Astrocyte (in vitro differentiated cells and primary cell): Measurements from ENCODE around the gene GPR12. TPM values are rescaled to one million over a fixed set of nuclear protein-coding genes. Genes with fewer than 3 reads are reported as not detected.

Experiments
- DNase-seq: peaks from one replicate; pipeline ENCODE4 v3.0.0-alpha.2; 2010; ENCODE audit warnings: low read depth
- FAIRE-seq: peaks from 2 replicates; lab custom pipeline; 2011; peaks lifted over from hg19 to GRCh38; lab: Jason Lieb, UNC
- H2AFZ ChIP-seq: 2 replicates; pipeline ENCODE4 v1.6.0; 2012; ENCODE audit warnings: low read depth, low read length, inconsistent platforms
- H3K27ac ChIP-seq: 2 replicates; pipeline ENCODE4 v1.5.1; 2011; ENCODE audit warnings: low read depth, low read length, inconsistent platforms
- H3K27me3 ChIP-seq: 2 replicates; pipeline ENCODE4 v1.6.0; 2011; ENCODE audit warnings: low read length, inconsistent platforms; ENCODE audit not compliant: insufficient read depth
- H3K36me3 ChIP-seq: 2 replicates; pipeline ENCODE4 v1.5.1; 2011; ENCODE audit warnings: low read length, inconsistent platforms; ENCODE audit not compliant: insufficient read depth
- H3K4me1 ChIP-seq: 2 replicates; pipeline ENCODE4 v1.5.1; 2011; ENCODE audit warnings: low read length, inconsistent platforms; ENCODE audit not compliant: insufficient read depth
- H3K4me2 ChIP-seq: 2 replicates; pipeline ENCODE4 v1.6.0; 2012; ENCODE audit warnings: low read length, inconsistent platforms
- H3K4me3 ChIP-seq: 2 replicates; pipeline ENCODE4 v1.5.1; 2011; ENCODE audit warnings: low read depth, mild to moderate bottlenecking, low read length, inconsistent platforms; ENCODE audit not compliant: insufficient read depth
- H3K79me2 ChIP-seq: 2 replicates; pipeline ENCODE4 v1.6.0; 2012; ENCODE audit warnings: mild to moderate bottlenecking, low read length, inconsistent platforms; ENCODE audit not compliant: insufficient read depth
- H3K9ac ChIP-seq: 2 replicates; pipeline ENCODE4 v1.6.0; 2012; ENCODE audit warnings: mild to moderate bottlenecking, low read length, inconsistent platforms
- H3K9me3 ChIP-seq: 2 replicates; pipeline ENCODE4 v1.5.1; 2012; ENCODE audit warnings: low read depth, mild to moderate bottlenecking, low read length, inconsistent platforms; ENCODE audit not compliant: insufficient read depth
- H4K20me1 ChIP-seq: 2 replicates; pipeline ENCODE4 v1.6.0; 2012; ENCODE audit warnings: low read length, inconsistent platforms; ENCODE audit not compliant: insufficient read depth
- H3K27ac Mint-ChIP-seq: one replicate; pipeline ENCODE4 v1.8.0; 2021; ENCODE audit warnings: mild to moderate bottlenecking, mixed read lengths; ENCODE audit not compliant: unreplicated experiment
- H3K27me3 Mint-ChIP-seq: one replicate; pipeline ENCODE4 v1.8.0; 2021; ENCODE audit warnings: low read depth, mixed read lengths; ENCODE audit not compliant: unreplicated experiment
- H3K36me3 Mint-ChIP-seq: one replicate; pipeline ENCODE4 v1.8.0; 2021; ENCODE audit warnings: low read depth, mixed read lengths; ENCODE audit not compliant: unreplicated experiment
- H3K4me1 Mint-ChIP-seq: one replicate; pipeline ENCODE4 v1.8.0; 2021; ENCODE audit warnings: low read depth, mixed read lengths; ENCODE audit not compliant: unreplicated experiment
- H3K4me3 Mint-ChIP-seq: one replicate; pipeline ENCODE4 v1.8.0; 2021; ENCODE audit warnings: mild to moderate bottlenecking, moderate library complexity, mixed read lengths; ENCODE audit not compliant: unreplicated experiment
- H3K9me3 Mint-ChIP-seq: one replicate; pipeline ENCODE4 v1.8.0; 2021; ENCODE audit warnings: mild to moderate bottlenecking, mixed read lengths; ENCODE audit not compliant: unreplicated experiment
- CTCF ChIP-seq: IDR thresholded peaks from 2 replicates; pipeline ENCODE4 v1.5.1; 2011; ENCODE audit warnings: low read depth, mild to moderate bottlenecking, inconsistent platforms, low read length, moderate library complexity; ENCODE audit not compliant: insufficient read depth
- EZH2 ChIP-seq: IDR thresholded peaks from 2 replicates; pipeline ENCODE4 v1.6.1; 2012; ENCODE audit warnings: mild to moderate bottlenecking, low read length, inconsistent platforms; ENCODE audit not compliant: insufficient read depth
- total RNA-seq: library from RNA; stranded (reverse); gene quantifications from 2 replicates; pipeline ENCODE4 v1.2.1, GENCODE V29; 2021

GPR12 gene
- total RNA-seq, 1 donor from 2014 or later = not detected

GRCh38 chr13:26787961-26788360 lies 27.4 kb upstream of the GPR12 start:
- H3K4me1 ChIP-seq = no peaks in the 10 kb centered on the region
- H3K79me2 ChIP-seq = no peaks in the 10 kb centered on the region
- DNase-seq = no peak
- H3K27ac ChIP-seq = no peak overlapping the region
- Mint-ChIP-seq H3K9me3 (peaks cover 2% of the 10 kb centered on the region), H3K36me3 (no peaks in the 10 kb centered on the region), H3K4me3 (no peak overlapping the region), H3K4me1 (no peaks in the 10 kb centered on the region), H3K27me3 (peaks cover 33% of the 10 kb centered on the region), H3K27ac (no peak overlapping the region)
- no peaks in the 10 kb centered on the region for H3K27me3 ChIP-seq
- no peak overlapping the region for H3K4me3 ChIP-seq
- H3K9ac ChIP-seq = no peak overlapping the region
- no peaks in the 10 kb centered on the region for H4K20me1 ChIP-seq
- H3K9me3 ChIP-seq = no peaks in the 10 kb centered on the region
- FAIRE-seq = no peak
- H3K4me2 ChIP-seq = no peak overlapping the region
- TF ChIP-seq EZH2 = no peak
- no peak for TF ChIP-seq CTCF
- H2AFZ ChIP-seq = no peak overlapping the region
- no peaks in the 10 kb centered on the region for H3K36me3 ChIP-seq

GRCh38 chr13:26786651-26787295 lies 26.2 kb upstream of the GPR12 start:
- no peaks in the 10 kb centered on the region for H3K79me2 ChIP-seq
- FAIRE-seq (no peak), DNase-seq (no peak)
- H3K27me3 ChIP-seq = no peaks in the 10 kb centered on the region
- no peaks in the 10 kb centered on the region for H4K20me1 ChIP-seq
- no peak overlapping the region for H3K27ac ChIP-seq
- no peak for TF ChIP-seq CTCF
- no peak for TF ChIP-seq EZH2
- H3K9me3 Mint-ChIP-seq = peaks cover 2% of the 10 kb centered on the region
- H3K36me3 ChIP-seq = no peaks in the 10 kb centered on the region
- no peak overlapping the region for H3K9ac ChIP-seq
- H3K4me3 Mint-ChIP-seq = no peak overlapping the region
- no peak overlapping the region for H3K27ac Mint-ChIP-seq
- peaks cover 34% of the 10 kb centered on the region for H3K27me3 Mint-ChIP-seq
- no peaks in the 10 kb centered on the region for H3K9me3 ChIP-seq
- H2AFZ ChIP-seq = no peak overlapping the region
- H3K4me1 ChIP-seq = no peaks in the 10 kb centered on the region
- H3K4me1 Mint-ChIP-seq = no peaks in the 10 kb centered on the region
- H3K36me3 Mint-ChIP-seq = no peaks in the 10 kb centered on the region
- H3K4me2 ChIP-seq = no peak overlapping the region
- H3K4me3 ChIP-seq = no peak overlapping the region
